Activated CD4-positive, alpha-beta T cell treated with anti-CD3 and anti-CD28 coated beads, Interleukin-2, amount 50 U/mL, for 48 hours (primary cell): ENCODE measurements around the gene FGD6.
"Not testable (repeated sequence)": the region's sequence is repeated elsewhere in the genome, so short reads cannot be mapped to it uniquely, and the experiment has no call there.

Source experiments
- DNase-seq, 2 experiments: peaks; one replicate each; pipeline ENCODE4 v3.0.0-alpha.2; 2020

FGD6 gene

DNA sequence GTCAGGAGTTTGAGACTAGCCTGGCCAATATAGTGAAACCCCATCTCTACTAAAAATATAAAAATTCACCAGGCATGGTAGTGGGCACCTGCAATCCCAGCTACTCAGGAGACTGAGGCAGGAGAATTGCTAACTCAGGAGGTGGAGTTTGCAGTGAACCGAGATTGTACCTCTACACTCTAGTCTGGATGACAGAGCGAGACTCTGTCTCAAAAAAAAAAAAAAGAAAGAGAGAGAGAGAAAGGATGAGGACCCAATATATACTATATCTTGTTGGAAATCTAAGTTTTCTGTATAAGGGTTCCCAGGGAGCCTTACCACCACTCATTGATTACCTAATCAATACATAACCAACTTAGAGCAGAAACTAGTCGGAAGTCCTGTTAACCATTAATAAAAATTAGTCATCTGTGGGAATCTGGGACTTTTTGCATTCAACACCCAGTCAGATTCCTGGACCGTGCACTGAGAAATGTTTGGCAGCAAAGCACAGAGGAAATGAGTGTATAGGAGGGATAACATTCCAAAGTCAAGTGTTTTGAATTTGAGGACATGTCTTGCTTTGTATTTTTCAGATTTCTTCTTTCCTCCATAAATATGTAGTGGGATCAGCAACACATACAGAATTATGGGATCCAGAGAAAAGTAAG is 99.0 kb downstream of the FGD6 start:
- DNase-seq = no peak

DNA sequence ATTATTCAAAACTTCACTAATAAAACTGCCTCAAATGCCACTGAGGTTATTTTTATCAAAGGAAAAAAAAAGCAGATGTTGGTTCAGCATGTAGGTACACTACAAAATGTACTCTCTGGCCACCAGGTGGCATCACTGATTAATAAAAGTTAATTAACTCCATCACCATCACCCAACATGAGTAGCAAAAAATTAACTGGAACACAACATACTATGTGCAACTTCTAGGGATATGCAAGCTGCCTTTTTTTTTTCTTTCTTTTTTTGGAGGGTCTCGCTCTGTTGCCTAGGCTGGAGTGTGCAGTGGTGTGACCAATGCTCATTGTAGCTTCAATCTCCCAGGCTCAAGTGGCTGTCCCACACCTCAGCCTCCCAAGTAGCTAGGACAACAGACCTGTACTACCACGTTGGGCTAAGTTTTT is 100.1 kb downstream of the FGD6 start:
- peak; percentile 42 to 61 for DNase-seq

DNA sequence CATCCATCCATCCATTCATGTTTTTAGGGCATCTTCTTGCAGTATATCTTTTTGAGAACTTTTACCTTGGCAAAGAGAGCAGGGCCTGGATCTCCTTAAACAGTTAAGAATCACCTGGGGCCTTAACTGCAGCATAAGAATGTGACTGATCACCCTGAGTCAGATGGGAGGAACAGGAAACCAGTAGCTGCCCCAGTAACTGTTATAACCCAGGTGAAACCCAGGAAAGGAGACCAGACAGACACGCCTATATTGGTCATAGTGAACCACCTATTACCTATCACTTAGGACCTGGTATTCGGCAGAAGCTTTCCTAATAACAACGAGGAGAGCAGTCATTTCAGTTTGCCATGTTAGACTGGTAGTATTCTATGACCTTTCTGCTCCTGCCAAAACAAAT is 100.5 kb downstream of the FGD6 start:
- no peak for DNase-seq

DNA sequence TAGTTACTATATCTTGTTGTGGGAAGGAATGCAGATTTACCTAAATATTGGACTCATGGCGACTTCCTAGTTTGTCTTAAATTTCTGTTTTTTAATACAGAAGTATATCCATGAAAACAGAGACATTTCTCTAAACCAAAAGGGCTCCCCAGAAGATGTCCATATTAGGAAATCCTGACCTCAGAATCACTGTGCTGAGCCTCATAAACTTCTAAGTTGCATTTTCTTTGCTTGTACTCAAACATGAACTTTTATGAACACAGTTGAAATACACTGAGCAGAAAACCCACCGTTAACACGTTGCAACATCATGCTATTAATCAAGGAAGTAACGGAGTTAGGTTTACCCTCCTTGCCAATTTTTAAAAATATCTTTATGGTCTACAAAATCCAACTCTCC is 100.9 kb downstream of the FGD6 start:
- DNase-seq = no peak

DNA sequence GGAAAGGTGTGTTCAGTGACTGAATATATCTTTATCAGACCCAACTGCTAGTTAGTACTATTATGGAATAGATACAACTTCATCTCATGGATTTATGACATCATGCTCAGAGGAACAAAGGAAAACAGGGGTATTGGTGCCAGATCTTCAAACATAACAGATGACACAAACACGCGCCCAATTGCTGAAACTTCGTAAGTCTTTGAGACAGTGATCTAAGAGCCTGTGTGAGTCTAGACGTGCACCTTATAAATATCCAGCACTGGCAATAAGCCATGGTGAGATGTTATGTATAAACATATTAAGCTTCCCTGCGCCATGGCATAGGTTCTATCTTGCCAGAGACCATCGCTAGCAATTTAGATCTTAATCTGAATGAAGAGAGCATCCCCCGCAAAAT is 101.6 kb downstream of the FGD6 start:
- no peak for DNase-seq

DNA sequence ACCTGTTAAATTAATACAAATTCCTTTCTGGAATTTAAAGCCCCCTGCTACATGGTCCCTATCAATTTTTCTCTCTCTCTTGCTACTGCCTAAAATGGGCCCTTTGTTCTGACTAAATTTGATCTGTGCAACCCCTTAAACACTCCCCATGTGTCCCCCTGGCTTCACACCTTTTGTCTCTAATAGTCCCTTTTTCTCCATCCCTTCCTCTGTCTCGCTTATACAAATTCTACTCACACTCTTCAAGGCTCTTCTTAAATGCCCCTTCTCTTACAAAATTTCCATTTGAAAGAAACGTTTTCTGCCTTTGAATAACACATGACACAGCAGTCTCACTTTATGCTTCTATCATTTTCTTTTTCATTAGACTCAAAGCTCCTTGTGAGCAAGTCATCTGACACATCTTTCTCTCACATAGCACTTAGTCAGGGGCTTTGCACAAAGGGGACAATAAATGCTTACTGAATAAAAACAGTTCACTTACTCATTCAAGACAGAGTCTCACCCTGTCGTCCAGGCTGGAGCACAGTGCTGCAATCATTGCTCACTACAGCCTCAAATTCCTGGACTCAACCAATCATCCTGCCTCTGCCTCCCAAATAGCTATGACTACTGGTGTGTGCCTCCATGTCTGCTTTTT is 102.4 kb downstream of the FGD6 start:
- DNase-seq = no peak

DNA sequence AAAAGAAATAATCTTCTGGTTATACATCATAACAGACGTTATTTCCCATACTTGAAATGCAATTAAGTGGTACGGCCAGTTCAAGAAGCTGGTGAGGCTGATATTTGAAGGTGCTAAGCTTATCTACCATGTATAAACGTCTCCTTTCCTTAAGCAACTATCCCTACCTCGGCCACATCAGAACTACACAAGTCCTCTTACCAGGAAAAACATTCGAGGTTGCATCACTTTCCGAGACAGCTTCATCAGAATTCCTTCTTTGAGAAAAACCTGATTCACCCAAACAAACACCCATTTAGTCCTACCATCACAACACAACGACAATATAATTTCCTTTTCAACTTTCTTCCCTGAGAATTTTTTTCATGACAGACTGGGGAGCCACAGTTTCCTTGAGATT is 109.9 kb downstream of the FGD6 start:
- DNase-seq = no peak

DNA sequence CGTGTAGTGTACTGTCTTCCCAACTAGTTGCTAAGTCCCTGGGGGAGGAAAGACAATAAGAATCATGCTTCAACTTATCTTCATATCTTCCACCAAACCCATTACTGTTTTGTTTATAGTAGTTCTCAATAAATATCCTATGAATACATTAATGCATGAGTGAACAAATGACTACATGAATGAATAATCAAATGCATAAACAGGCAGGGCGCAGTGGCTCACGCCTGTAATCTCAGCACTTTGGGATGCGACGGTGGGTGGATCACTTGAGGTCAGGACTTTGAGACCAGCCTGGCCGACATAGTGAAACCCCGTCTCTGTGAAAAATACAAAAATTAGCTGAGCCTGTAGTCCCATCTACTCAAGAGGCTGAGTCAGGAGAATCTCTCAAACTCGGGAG is 111.7 kb downstream of the FGD6 start:
- peak in 1 of 2 experiments; percentile 18 for DNase-seq

DNA sequence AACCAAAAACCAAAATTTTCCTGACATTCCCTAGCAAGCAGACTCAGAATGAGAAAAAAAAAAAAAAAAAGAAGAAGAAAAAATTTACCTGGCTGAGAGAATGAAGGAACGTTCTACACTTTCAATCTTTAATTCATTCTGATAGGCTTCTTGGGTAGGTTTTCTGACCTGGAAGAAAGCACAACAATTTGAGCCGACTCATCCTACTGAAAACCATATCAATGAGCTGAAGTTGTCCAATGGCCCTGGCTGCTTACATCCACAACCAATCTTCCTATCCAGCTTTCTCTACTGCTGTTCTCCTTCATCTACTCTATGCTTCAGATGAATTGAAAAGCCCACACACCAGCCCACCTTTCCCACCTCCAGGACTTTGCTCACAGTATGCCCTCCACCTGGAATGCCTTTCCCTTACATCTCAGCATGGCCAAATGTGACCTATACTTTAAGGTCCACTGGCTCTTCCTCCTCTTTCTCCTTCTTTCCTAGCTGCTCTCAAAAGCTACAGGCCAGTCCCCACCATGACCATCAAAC is 112.3 kb downstream of the FGD6 start:
- no peak for DNase-seq

DNA sequence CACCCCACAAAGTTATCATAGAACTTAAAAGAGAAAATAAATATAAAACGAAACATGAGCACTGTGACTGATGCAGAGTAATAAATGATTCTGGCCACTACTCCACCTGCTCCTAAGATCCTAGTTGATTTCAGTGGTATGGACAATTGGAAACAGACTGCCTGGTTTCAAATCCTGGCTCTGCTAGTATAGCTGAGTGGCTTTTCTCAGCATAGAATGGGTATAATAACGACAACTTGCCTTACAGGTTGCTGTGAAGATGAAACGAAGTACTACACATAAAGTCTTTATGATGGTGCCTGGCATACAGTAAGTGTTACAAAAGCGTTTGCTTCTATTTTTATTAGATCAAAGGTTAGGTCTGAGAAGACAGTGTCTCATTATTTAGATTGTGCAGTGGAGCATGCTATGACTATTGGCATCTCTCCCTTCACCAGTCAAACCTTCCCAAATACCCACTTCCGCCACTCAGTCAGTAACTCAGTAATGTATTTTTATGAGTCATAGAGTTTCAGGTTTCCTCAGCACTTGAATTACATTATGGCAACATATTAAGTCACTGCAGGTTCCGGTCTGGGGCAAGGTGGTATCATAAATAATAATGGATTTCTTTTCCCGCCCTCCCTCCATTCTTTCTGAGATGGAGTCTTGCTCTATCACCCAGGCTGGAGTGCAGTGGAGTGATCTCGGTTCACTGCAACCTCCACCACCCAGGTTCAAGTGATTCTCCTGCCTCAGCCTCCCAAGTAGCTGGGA is 114.2 kb downstream of the FGD6 start:
- peak; percentile 18 to 44 for DNase-seq

DNA sequence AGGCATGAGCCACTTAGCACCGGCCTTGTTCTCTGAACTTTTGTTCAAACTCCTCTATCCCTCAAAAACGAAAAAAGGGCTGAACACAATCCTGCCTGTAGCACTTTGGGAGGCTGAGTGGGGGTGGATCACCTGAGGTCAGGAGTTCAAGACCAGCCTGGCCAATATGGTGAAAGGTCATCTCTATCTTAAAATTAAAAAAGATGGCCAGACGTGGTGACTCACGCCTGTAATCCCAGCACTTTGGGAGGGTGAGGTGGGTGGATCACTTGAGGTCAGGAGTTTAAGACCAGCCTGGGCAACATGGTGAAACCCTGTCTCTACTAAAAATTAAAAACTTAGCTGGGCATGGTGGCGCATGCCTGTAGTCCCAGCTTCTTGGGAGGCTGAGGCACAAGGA is 115.3 kb downstream of the FGD6 start:
- DNase-seq = not testable (repeated sequence)

DNA sequence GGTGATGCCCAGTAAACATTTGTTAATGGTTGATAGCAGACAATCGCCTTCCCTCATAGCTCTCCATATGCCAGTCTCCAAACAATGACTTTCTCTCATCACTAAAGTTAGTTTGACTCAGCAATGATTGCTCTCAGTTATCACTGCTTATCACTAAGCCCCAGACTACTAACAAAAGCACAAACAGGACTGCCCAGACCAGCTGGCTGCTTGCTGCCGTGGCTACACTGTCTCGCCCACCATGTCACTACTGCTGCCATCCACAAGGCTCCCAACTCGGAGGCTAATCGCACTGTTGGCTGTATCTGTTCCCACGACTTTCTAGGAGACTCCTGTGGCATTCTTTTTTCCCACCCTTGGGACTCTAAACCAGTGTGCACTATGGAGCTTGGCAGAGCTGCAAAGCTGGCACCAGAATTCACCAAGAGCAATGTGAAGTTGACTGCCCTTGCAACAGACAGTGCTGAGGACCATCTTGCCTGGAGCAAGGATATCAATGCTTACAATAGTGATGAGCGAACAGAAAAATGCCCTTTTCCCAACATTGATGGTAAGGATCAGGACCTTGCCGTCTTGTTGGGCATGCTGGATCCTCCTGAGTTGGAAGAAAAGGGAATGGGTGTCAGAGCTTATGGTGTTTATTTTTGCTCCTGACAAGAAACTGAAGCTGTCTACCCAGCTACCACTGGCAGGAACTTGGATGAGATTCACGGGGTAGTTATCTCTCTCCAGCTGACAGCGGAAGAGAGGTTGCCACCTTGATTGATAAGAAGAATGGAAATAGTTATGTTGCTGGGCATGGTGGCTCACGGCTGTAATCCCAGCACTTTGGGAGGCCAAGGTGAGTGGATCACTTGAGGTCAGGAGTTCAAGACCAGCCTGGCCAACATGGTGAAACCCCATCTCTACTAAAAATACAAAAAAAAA is 116.7 kb downstream of the FGD6 start:
- no peak for DNase-seq

DNA sequence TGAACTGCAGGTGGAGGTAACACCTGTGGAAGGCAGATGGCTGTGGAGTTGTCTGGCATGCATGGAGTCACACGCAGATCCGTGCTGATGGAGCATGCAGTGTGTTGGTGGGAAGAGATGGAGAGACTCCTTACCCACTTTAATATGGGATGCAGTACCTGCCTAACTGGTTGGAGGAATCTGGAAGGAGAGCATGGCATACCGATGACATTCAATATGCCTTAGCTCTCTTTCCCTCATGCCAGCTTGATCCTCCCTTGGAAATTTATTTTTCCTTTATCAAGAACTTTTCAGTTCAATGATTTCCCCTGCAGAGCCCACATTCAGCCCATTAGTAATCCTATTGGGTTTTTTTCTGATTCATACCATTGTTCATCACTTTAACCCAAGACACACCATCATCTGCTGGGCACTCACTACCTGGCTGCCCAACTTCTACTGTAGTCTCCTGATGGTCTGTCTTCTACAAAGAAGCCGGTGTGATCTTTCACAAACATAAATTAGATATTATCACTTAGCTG is 117.9 kb downstream of the FGD6 start:
- DNase-seq = no peak

DNA sequence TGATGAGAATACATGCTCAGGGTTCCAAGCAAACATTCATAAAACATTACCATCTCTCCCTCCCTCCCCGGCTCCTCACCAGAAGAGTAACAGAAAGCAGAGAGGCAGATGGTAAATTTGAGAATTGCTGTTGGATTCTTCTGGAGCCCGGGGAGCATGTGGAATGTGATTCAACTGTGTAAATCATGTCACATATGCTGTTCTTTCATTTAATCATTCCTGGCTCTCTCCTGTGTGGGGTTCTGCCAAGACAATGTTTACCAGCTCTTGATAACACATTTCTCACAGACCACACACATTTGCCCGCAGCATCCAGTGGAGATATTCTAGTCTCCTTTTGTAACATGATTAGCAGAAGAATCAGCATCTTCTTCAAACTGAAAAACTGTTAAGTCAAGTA is 120.4 kb downstream of the FGD6 start:
- DNase-seq = no peak

DNA sequence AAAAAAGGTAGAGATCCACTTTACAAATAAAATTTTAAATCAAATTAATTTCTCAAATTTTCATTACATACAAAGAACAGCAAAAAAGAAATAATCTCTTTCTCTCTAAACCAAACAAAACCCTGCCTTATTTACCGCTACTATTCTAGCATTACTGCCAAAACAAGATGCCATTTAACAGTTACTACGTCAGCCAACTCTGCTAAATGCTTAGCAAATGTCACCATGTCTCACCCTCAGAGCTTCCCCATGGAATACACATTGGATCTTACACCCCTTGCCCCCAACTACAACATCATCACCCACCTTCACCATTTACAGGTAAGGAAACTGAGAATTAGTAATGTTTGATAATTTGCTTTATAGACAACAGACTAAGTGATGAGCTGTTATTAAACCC is 120.9 kb downstream of the FGD6 start:
- DNase-seq = no peak

DNA sequence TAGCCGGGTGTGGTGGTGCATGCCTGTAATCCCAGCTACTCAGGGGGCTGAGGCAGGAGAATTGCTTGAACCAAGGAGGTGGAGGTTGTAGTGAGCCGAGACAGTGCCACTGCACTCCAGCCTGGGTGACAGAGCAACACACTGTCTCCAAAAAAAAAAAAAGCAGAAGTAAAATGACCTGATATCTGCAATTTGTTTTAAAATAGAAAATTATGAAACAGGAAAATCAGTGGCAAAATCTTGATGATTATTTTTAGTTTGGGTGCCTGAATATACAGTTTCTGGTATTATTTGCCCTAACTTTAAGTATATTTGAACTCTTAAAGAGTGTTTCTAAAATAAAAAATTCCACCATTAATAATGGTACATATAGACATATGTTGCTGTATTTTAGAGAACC is 121.4 kb downstream of the FGD6 start:
- not testable (repeated sequence) for DNase-seq

DNA sequence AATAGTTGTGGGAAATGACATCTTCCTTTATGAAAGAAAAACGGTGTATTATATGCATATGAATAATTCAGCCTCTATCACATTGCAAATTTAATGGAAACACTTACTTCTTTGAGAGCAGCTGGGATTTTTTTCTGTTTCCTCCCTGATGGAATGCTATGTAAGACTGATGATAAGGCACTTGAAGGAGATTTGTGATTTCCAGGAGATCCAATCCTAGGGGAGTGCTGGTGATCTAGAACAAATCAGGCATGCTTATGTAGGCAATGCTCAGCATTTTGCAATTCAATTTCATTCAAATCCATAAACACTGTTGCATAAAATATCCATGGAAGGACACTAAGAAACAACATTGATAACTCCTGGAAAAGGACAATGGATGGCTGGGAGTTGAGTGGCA is 127.8 kb downstream of the FGD6 start:
- DNase-seq = no peak

DNA sequence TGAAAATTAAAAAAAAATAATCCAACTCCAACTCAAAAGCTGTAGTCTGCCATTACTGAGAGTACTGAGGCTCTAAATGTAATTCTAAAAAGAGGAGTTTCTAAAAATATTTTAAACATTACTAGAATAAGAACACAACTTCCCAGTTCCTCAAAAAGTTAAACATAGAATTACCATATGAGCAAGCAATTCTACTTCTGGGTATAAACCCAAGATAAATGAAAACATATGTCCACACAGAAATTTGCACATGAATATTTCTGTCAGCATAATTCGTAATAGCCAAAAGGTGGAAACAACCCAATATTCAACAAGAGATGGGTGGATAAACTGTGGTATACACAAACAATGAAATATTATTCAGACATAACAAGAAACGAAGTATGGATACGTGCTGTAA is 128.9 kb downstream of the FGD6 start:
- DNase-seq = no peak

DNA sequence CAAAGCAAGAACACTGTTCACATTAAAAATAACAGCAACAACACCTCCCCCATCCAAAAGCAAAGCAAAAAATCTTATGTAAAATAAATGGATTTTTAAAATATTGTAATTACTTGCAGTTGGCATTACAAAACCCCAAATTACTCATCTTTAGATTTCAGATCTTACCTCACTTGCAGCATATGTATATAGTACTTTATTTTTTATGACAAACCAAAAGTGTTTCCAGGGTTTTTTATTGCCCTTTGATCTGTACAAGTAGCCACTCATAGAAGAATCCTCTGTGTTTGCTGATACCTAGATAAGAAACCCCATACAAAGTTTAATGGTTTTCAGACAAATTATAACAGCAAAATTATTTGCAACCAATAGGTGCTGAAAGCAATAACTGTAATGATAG is 131.7 kb downstream of the FGD6 start:
- DNase-seq = no peak

DNA sequence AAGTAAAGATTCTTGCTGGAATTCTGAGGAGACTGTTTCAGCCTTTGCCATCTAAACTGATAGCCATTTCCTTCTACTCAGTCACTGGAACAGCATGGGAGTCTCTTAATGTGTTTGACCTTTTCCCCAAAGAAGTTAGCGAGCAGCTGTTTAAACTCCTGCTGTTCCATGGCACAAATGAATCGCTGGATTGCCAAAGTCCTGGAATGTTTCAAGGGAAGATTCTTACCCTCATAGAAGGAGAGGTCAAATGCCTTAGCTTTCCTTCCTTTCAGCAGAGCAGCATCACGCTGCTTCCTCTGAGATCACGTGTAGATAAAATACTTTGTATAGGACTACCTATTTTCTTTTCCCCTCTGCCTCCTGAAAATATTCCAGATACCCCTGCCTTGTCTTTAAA is 133.3 kb downstream of the FGD6 start:
- DNase-seq = no peak

DNA sequence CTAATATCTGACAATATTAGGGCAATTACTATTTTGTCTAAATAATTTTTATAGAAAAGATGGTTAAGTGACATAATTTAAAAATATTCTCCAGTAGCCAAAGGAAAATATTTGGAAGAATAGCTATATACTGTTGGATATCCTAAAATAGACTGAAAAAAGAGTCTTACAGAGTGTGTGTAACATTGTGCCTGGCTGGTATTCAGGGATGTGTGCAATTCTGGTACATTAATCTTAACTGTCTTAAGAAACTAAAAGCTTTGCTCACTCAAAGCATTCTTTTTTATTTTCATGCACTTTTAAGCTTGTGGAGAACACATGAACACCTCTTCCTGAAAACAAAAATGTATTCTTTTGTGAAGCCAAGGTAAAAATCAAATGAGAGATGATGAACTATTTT is 133.8 kb downstream of the FGD6 start:
- no peak for DNase-seq

DNA sequence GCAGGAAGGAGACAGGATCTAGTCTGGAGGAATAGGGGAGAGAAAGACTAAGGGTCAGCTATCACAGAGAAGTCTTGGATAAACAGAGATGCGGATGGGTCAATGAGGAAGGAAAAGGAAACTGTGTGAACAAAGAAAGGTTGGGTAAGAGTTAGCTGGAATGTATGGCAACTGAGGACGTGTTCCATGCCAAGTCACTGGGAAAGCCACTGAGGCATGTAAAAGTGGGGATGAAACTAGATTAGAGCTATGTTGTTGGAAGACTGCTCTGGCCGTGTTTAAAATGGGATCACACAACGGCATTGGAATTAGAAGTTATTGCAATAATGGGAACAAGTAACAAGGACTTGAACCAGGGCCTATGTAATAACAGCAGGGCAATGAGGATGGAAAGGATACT is 139.9 kb downstream of the FGD6 start:
- no peak for DNase-seq

DNA sequence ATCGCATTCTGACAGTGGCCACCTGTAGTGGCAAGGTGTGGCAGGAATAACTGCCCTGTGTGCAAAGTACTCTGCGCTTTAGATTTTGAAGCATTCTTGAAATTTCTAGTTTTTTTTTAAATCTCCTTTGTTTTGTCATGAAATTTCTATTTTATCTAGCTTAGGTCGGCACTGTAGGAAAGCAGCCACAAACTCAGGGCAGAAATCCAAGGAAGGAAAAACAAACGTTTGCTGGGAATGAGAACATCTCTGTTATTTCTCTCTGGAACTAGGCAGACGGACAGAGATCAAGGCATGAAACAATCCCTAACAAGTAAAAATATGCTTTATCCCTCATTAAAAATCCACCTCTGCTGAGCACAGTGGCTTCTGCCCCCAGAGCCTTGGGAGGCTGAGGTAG is 142.5 kb downstream of the FGD6 start:
- no peak for DNase-seq
